BLaER1 (cell line): Measurements from ENCODE around the gene PRKG1.

Experiments used
- H3K27ac ChIP-seq: shearing (Covaris generic); formaldehyde crosslinking; 2 replicates; pipeline ENCODE4 v1.8.1; 2022
- H3K27me3 ChIP-seq: shearing (Covaris generic); formaldehyde crosslinking; 2 replicates; pipeline ENCODE4 v1.8.1; 2022
- H3K36me3 ChIP-seq: shearing (Covaris generic); formaldehyde crosslinking; 2 replicates; pipeline ENCODE4 v1.8.1; 2022
- H3K4me1 ChIP-seq: shearing (Covaris generic); formaldehyde crosslinking; 2 replicates; pipeline ENCODE4 v1.8.1; 2022
- H3K4me2 ChIP-seq: shearing (Covaris generic); formaldehyde crosslinking; 2 replicates; pipeline ENCODE4 v1.8.1; 2022
- H3K4me3 ChIP-seq: shearing (Covaris generic); formaldehyde crosslinking; 2 replicates; pipeline ENCODE4 v1.8.1; 2022
- H3K9ac ChIP-seq: shearing (Covaris generic); formaldehyde crosslinking; 2 replicates; pipeline ENCODE4 v1.8.1; 2022
- H3K9me3 ChIP-seq: shearing (Covaris generic); formaldehyde crosslinking; 2 replicates; pipeline ENCODE4 v1.8.1; 2022
- H4K20me1 ChIP-seq: shearing (Covaris generic); formaldehyde crosslinking; 2 replicates; pipeline ENCODE4 v1.8.1; 2022
- Cebpa-rat ChIP-seq: shearing (Covaris generic); IDR thresholded peaks from 2 replicates; pipeline ENCODE4 v1.8.1; 2022

The PRKG1 gene

GRCh38 chr10:52105301-52105700, 1031.0 kb downstream of the PRKG1 start:
- no peaks in the 10 kb centered on the region for H3K36me3 ChIP-seq
- H3K4me1 ChIP-seq, result no peaks in the 10 kb centered on the region
- TF ChIP-seq Cebpa-rat, result no peak
- H3K27ac ChIP-seq, result no peak overlapping the region
- no peak overlapping the region for H3K9ac ChIP-seq
- no peaks in the 10 kb centered on the region for H4K20me1 ChIP-seq
- H3K4me2 ChIP-seq, result no peak overlapping the region
- H3K9me3 ChIP-seq, result no peaks in the 10 kb centered on the region
- no peak overlapping the region for H3K4me3 ChIP-seq
- no peaks in the 10 kb centered on the region for H3K27me3 ChIP-seq

- no peak overlapping the region for H3K4me3 ChIP-seq
- H3K9me3 ChIP-seq, result no peaks in the 10 kb centered on the region
- H3K36me3 ChIP-seq, result no peaks in the 10 kb centered on the region
- no peaks in the 10 kb centered on the region for H4K20me1 ChIP-seq
- TF ChIP-seq Cebpa-rat, result no peak
- no peaks in the 10 kb centered on the region for H3K27me3 ChIP-seq
- no peak overlapping the region for H3K9ac ChIP-seq
- H3K27ac ChIP-seq, result no peak overlapping the region
- H3K4me1 ChIP-seq, result no peaks in the 10 kb centered on the region
- H3K4me2 ChIP-seq, result no peak overlapping the region
Measured at GRCh38 chr10:52106011-52106410, 1031.7 kb downstream of the PRKG1 start.

GRCh38 chr10:52106899-52107298, 1032.6 kb downstream of the PRKG1 start:
- no peak for TF ChIP-seq Cebpa-rat
- no peak overlapping the region for H3K4me2 ChIP-seq

GRCh38 chr10:52108236-52108635, 1033.9 kb downstream of the PRKG1 start:
- Histone ChIP-seq H3K4me2 (no peak overlapping the region), H3K9ac (no peak overlapping the region), H3K4me3 (no peak overlapping the region), H4K20me1 (no peaks in the 10 kb centered on the region), H3K4me1 (no peaks in the 10 kb centered on the region), H3K36me3 (no peaks in the 10 kb centered on the region), H3K9me3 (no peaks in the 10 kb centered on the region), H3K27me3 (no peaks in the 10 kb centered on the region), H3K27ac (no peak overlapping the region)
- no peak for TF ChIP-seq Cebpa-rat

More at GRCh38 chr10:52106899-52107298, 1032.6 kb downstream of the PRKG1 start:
- Histone ChIP-seq H3K27me3 (no peaks in the 10 kb centered on the region), H3K9ac (no peak overlapping the region), H3K9me3 (no peaks in the 10 kb centered on the region), H3K36me3 (no peaks in the 10 kb centered on the region), H3K4me3 (no peak overlapping the region), H4K20me1 (no peaks in the 10 kb centered on the region), H3K27ac (no peak overlapping the region), H3K4me1 (no peaks in the 10 kb centered on the region)

GRCh38 chr10:52110576-52110975, 1036.3 kb downstream of the PRKG1 start:
- H3K4me2 ChIP-seq, result no peak overlapping the region
- H3K4me1 ChIP-seq, result no peaks in the 10 kb centered on the region
- no peaks in the 10 kb centered on the region for H3K9me3 ChIP-seq
- no peak for TF ChIP-seq Cebpa-rat
- no peaks in the 10 kb centered on the region for H3K27me3 ChIP-seq
- no peak overlapping the region for H3K27ac ChIP-seq
- no peak overlapping the region for H3K4me3 ChIP-seq
- no peak overlapping the region for H3K9ac ChIP-seq
- H3K36me3 ChIP-seq, result no peaks in the 10 kb centered on the region
- no peaks in the 10 kb centered on the region for H4K20me1 ChIP-seq

- H3K4me1 ChIP-seq, result no peaks in the 10 kb centered on the region
Measured at GRCh38 chr10:52111101-52111891, 1037.0 kb downstream of the PRKG1 start.

GRCh38 chr10:52115823-52116222, 1041.5 kb downstream of the PRKG1 start:
- TF ChIP-seq Cebpa-rat, result no peak
- no peak overlapping the region for H3K4me3 ChIP-seq
- H3K4me2 ChIP-seq, result no peak overlapping the region
- H3K36me3 ChIP-seq, result no peaks in the 10 kb centered on the region
- no peak overlapping the region for H3K27ac ChIP-seq
- no peaks in the 10 kb centered on the region for H4K20me1 ChIP-seq
- H3K4me1 ChIP-seq, result no peaks in the 10 kb centered on the region
- no peaks in the 10 kb centered on the region for H3K27me3 ChIP-seq
- H3K9me3 ChIP-seq, result no peaks in the 10 kb centered on the region
- H3K9ac ChIP-seq, result no peak overlapping the region

More at GRCh38 chr10:52111101-52111891, 1037.0 kb downstream of the PRKG1 start:
- Histone ChIP-seq H3K36me3 (no peaks in the 10 kb centered on the region), H4K20me1 (no peaks in the 10 kb centered on the region), H3K4me2 (no peak overlapping the region), H3K27ac (no peak overlapping the region), H3K27me3 (no peaks in the 10 kb centered on the region), H3K9ac (no peak overlapping the region), H3K9me3 (no peaks in the 10 kb centered on the region), H3K4me3 (no peak overlapping the region)
- TF ChIP-seq Cebpa-rat, result no peak

GRCh38 chr10:52119507-52119906, 1045.2 kb downstream of the PRKG1 start:
- no peaks in the 10 kb centered on the region for H3K4me1 ChIP-seq
- no peaks in the 10 kb centered on the region for H3K27me3 ChIP-seq
- H3K9ac ChIP-seq, result no peak overlapping the region
- no peak overlapping the region for H3K4me2 ChIP-seq
- H3K27ac ChIP-seq, result no peak overlapping the region
- H3K4me3 ChIP-seq, result no peak overlapping the region
- TF ChIP-seq Cebpa-rat, result no peak
- H4K20me1 ChIP-seq, result no peaks in the 10 kb centered on the region
- H3K9me3 ChIP-seq, result no peaks in the 10 kb centered on the region
- H3K36me3 ChIP-seq, result no peaks in the 10 kb centered on the region

GRCh38 chr10:52121688-52122087, 1047.4 kb downstream of the PRKG1 start:
- no peak for TF ChIP-seq Cebpa-rat
- Histone ChIP-seq H3K27ac (no peak overlapping the region), H3K27me3 (no peaks in the 10 kb centered on the region), H3K4me2 (no peak overlapping the region), H3K36me3 (no peaks in the 10 kb centered on the region), H3K4me3 (no peak overlapping the region), H4K20me1 (no peaks in the 10 kb centered on the region), H3K4me1 (no peaks in the 10 kb centered on the region), H3K9me3 (no peaks in the 10 kb centered on the region), H3K9ac (no peak overlapping the region)

GRCh38 chr10:52128056-52128683, 1053.9 kb downstream of the PRKG1 start:
- Histone ChIP-seq H3K4me1 (no peaks in the 10 kb centered on the region), H3K27ac (no peak overlapping the region), H4K20me1 (no peaks in the 10 kb centered on the region), H3K9me3 (no peaks in the 10 kb centered on the region), H3K36me3 (no peaks in the 10 kb centered on the region), H3K9ac (no peak overlapping the region), H3K27me3 (no peaks in the 10 kb centered on the region), H3K4me2 (no peak overlapping the region), H3K4me3 (no peak overlapping the region)
- TF ChIP-seq Cebpa-rat, result no peak
